ENCODE data around the gene DGAT2L6. TPM values are rescaled to one million over a fixed set of nuclear protein-coding genes. Genes with fewer than 3 reads are reported as not detected.
"Not testable (repeated sequence)": the region's sequence is repeated elsewhere in the genome, so short reads cannot be mapped to it uniquely, and the experiment has no call there.

DGAT2L6 gene
- total RNA-seq, 3 donors from 2014 or later, result not detected

DNA sequence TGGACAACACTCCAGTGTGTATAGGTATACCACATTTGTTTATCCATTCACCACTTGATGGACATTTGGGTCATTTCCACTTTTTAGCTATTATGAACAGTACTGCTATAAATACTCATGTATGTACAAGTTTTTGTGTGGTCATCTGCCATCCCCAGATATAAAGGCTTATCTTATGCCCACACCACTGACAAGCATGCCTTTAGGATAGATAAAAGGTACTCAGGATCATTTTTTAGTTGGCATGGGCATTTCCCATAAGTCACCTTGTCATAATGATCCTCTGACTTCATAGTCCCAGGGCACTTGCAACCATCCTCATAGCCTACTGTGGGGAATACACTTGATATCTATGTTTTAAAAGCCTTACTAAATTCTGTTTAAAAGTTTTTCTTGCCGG, 63.5 kb downstream of the DGAT2L6 start:
- H3K9me3 ChIP-seq, result no peaks in the 10 kb centered on the region
- no peak overlapping the region for H3K27ac ChIP-seq
- H3K4me3 ChIP-seq, result no peak overlapping the region
- H3K36me3 ChIP-seq, result no peaks in the 10 kb centered on the region
- no peak for DNase-seq (ENCODE audit: low spot score in 2 of 2)
- no peaks in the 10 kb centered on the region for H3K4me1 ChIP-seq
- H3K27me3 ChIP-seq, result peaks cover 0 to 54% of the 10 kb centered on the region in 2 donors
- intact Hi-C loops (cut with DNase I; ENCODE audit: low total_unique reads), result no loop called here
- TF ChIP-seq POLR2AphosphoS5 (IDR thresholded peaks at IDR 0.05) (no peak), POLR2A (IDR thresholded peaks at IDR 0.05) (no peak)
- TF ChIP-seq, protein P1, sequence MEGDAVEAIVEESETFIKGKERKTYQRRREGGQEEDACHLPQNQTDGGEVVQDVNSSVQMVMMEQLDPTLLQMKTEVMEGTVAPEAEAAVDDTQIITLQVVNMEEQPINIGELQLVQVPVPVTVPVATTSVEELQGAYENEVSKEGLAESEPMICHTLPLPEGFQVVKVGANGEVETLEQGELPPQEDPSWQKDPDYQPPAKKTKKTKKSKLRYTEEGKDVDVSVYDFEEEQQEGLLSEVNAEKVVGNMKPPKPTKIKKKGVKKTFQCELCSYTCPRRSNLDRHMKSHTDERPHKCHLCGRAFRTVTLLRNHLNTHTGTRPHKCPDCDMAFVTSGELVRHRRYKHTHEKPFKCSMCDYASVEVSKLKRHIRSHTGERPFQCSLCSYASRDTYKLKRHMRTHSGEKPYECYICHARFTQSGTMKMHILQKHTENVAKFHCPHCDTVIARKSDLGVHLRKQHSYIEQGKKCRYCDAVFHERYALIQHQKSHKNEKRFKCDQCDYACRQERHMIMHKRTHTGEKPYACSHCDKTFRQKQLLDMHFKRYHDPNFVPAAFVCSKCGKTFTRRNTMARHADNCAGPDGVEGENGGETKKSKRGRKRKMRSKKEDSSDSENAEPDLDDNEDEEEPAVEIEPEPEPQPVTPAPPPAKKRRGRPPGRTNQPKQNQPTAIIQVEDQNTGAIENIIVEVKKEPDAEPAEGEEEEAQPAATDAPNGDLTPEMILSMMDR (IDR thresholded peaks at IDR 0.05), result no peak

DNA sequence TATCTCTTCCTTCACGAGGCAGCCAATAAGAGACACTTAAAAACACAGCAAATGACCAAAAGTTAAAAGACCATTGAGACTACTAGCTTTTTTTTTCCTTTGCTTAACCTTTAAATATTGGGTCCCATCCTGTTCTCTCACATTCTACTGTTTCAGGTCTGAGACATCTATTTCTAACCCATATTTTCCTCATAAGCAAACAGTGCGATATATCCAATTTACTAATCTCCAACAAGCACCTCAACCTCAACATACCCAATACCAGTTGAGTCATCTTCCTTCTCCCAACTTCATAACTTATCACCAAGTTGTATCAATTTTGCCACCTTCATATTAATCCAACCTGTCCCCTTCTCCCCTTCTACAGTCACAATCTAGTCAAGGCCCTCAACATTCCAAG, 64.2 kb downstream of the DGAT2L6 start:
- TF ChIP-seq POLR2AphosphoS5 (IDR thresholded peaks at IDR 0.05), result no peak
- TF ChIP-seq, protein P1 (IDR thresholded peaks at IDR 0.05), result no peak
- TF ChIP-seq POLR2A (IDR thresholded peaks at IDR 0.05), result no peak
- H3K27me3 ChIP-seq, result peaks cover 0 to 51% of the 10 kb centered on the region in 2 donors
- no peak overlapping the region for H3K4me3 ChIP-seq
- no peaks in the 10 kb centered on the region for H3K4me1 ChIP-seq
- DNase-seq (ENCODE audit: low spot score in 2 of 2), result no peak
- H3K9me3 ChIP-seq, result no peaks in the 10 kb centered on the region
- intact Hi-C loops (cut with DNase I; ENCODE audit: low total_unique reads), result no loop called here
- no peaks in the 10 kb centered on the region for H3K36me3 ChIP-seq
- no peak overlapping the region for H3K27ac ChIP-seq

DNA sequence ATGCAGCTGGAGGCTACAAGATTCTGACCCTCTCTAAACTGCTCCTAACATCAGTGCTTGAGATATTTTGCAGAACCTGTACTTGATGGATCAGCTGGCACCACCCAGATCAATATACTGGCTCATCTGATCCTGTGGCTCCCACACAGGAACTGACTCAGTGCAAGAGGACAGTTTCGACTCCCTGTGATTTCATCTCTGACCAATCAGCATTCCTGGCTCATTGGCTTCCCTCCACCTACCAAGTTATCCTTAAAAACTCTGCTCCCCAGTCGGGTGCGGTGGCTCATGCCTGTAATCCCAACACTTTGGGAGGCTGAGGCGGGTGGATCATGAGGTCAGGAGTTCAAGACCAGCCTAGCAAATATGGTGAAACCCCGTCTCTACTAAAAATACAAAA, 66.3 kb downstream of the DGAT2L6 start:
- H3K27me3 ChIP-seq, result peaks cover 0 to 50% of the 10 kb centered on the region in 2 donors
- DNase-seq (ENCODE audit: low spot score in 2 of 2); H3K36me3 ChIP-seq; H3K9me3 ChIP-seq; H3K4me1 ChIP-seq; H3K27ac ChIP-seq; H3K4me3 ChIP-seq; intact Hi-C loops (cut with DNase I; ENCODE audit: low total_unique reads): not testable (repeated sequence)

GRCh38 chrX:70244881-70245280, 67.6 kb downstream of the DGAT2L6 start:
- no peak overlapping the region for H3K4me3 ChIP-seq
- intact Hi-C loops (cut with DNase I; ENCODE audit: low total_unique reads), result no loop called here
- peaks cover 0 to 38% of the 10 kb centered on the region in 2 donors for H3K27me3 ChIP-seq
- H3K36me3 ChIP-seq, result no peaks in the 10 kb centered on the region
- no peak for DNase-seq (ENCODE audit: low spot score in 2 of 2)
- no peaks in the 10 kb centered on the region for H3K4me1 ChIP-seq
- no peak overlapping the region for H3K27ac ChIP-seq
- TF ChIP-seq POLR2A (IDR thresholded peaks at IDR 0.05), result no peak
- H3K9me3 ChIP-seq, result no peaks in the 10 kb centered on the region

- Histone ChIP-seq H3K27ac (no peak overlapping the region), H3K9me3 (no peaks in the 10 kb centered on the region), H3K27me3 (peaks cover 0 to 22% of the 10 kb centered on the region in 2 donors), H3K36me3 (no peaks in the 10 kb centered on the region), H3K4me3 (no peak overlapping the region), H3K4me1 (no peaks in the 10 kb centered on the region)
- no peak for TF ChIP-seq POLR2A (IDR thresholded peaks at IDR 0.05)
- TF ChIP-seq, protein P1 (IDR thresholded peaks at IDR 0.05), result no peak
- intact Hi-C loops (cut with DNase I; ENCODE audit: low total_unique reads), result no loop called here
- no peak for DNase-seq (ENCODE audit: low spot score in 2 of 2)
Observed at GRCh38 chrX:70247252-70247651, 70.0 kb downstream of the DGAT2L6 start.

GRCh38 chrX:70252491-70252890, 75.2 kb downstream of the DGAT2L6 start:
- TF ChIP-seq POLR2AphosphoS5 (IDR thresholded peaks at IDR 0.05) (no peak), POLR2A (IDR thresholded peaks at IDR 0.05) (no peak)
- TF ChIP-seq, protein P1 (IDR thresholded peaks at IDR 0.05), result no peak

More at GRCh38 chrX:70252491-70252890, 75.2 kb downstream of the DGAT2L6 start:
- Histone ChIP-seq H3K4me3 (no peak overlapping the region), H3K9me3 (no peaks in the 10 kb centered on the region), H3K36me3 (no peaks in the 10 kb centered on the region), H3K27ac (no peak overlapping the region), H3K4me1 (no peaks in the 10 kb centered on the region), H3K27me3 (peaks cover 0 to 17% of the 10 kb centered on the region in 2 donors)
- no peak for DNase-seq (ENCODE audit: low spot score in 2 of 2)
- intact Hi-C loops (cut with DNase I; ENCODE audit: low total_unique reads), result no loop called here
